IMR-90 (cell line): ENCODE results near the gene PTPN23. TPM values are rescaled to one million over a fixed set of nuclear protein-coding genes. Genes with fewer than 3 reads are reported as not detected.

Source experiments
- ATAC-seq: fragments of 200-7000 bp; cut with Tn5 transposase; 2 replicates; pipeline ENCODE4 v1.9.1; 2020; ENCODE audit warnings: low read depth, mild to moderate bottlenecking, moderate library complexity
- BruUV-seq: library from RNA; stranded (reverse); fragments of 400-500 nt; replicated peaks from 2 replicates; lab custom pipeline; 2021; lab: Mats Ljungman, UMichigan
- CTCF ChIA-PET: fragments of 300-600 bp; formaldehyde crosslinking; extraction: SDS; loops from one replicate; lab custom pipeline; 2021; ENCODE audit warnings: antibody characterized with exemption; lab: Yijun Ruan, JAX
- POLR2A ChIA-PET: fragments of 300-600 bp; sonication (Branson Sonifier 250); formaldehyde crosslinking; loops from one replicate; lab custom pipeline; 2022; ENCODE audit warnings: antibody characterized with exemption; ENCODE audit not compliant: unreplicated experiment; lab: Charles Lee
- DNase-seq: peaks from one replicate; pipeline ENCODE4 v3.0.0; 2013
- H2AFZ ChIP-seq: replicated peaks from 2 replicates; pipeline ENCODE3; 2013; ENCODE audit warnings: low read length, mild to moderate bottlenecking; ENCODE audit not compliant: poor library complexity
- H2AK5ac ChIP-seq: 2 replicates; pipeline ENCODE4 v1.6.1; 2013; ENCODE audit warnings: low read depth, low read length, inconsistent platforms
- H2AK9ac ChIP-seq: replicated peaks from 2 replicates; pipeline ENCODE3; 2013; ENCODE audit warnings: mild to moderate bottlenecking, low read depth, low read length, moderate library complexity; ENCODE audit not compliant: poor library complexity
- H2BK120ac ChIP-seq: 2 replicates; pipeline ENCODE4 v1.6.1; 2013; ENCODE audit warnings: low read depth, low read length, inconsistent platforms
- H2BK15ac ChIP-seq: 3 replicates; pipeline ENCODE4 v1.6.1; 2013; ENCODE audit warnings: low read depth, low read length, inconsistent platforms
- H2BK20ac ChIP-seq: 2 replicates; pipeline ENCODE4 v1.6.1; 2013; ENCODE audit warnings: low read depth, mild to moderate bottlenecking, inconsistent platforms, low read length, moderate library complexity
- H2BK5ac ChIP-seq: 2 replicates; pipeline ENCODE4 v1.6.1; 2013; ENCODE audit warnings: mild to moderate bottlenecking, low read depth, low read length, inconsistent platforms; ENCODE audit not compliant: poor library complexity, severe bottlenecking
- H3K14ac ChIP-seq: replicated peaks from 2 replicates; pipeline ENCODE4 v1.6.1; 2013; ENCODE audit warnings: low read depth, low read length, inconsistent platforms
- H3K18ac ChIP-seq: 2 replicates; pipeline ENCODE4 v1.6.1; 2013; ENCODE audit warnings: low read depth, low read length, control low read depth
- H3K23ac ChIP-seq: 2 replicates; pipeline ENCODE4 v1.6.1; 2013; ENCODE audit warnings: low read depth, low read length, inconsistent platforms
- H3K27ac ChIP-seq: 2 replicates; pipeline ENCODE4 v1.5.1; 2013; ENCODE audit warnings: mild to moderate bottlenecking, control low read depth, low read length; ENCODE audit not compliant: insufficient read depth
- H3K27me3 ChIP-seq: 2 replicates; pipeline ENCODE4 v1.6.1; 2013; ENCODE audit warnings: low read length; ENCODE audit not compliant: control insufficient read depth, insufficient read depth
- H3K36me3 ChIP-seq: 2 replicates; pipeline ENCODE4 v1.6.1; 2013; ENCODE audit warnings: low read length, mixed read lengths; ENCODE audit not compliant: control insufficient read depth, insufficient read depth
- H3K4ac ChIP-seq: 2 replicates; pipeline ENCODE4 v1.6.1; 2013; ENCODE audit warnings: low read depth, low read length, inconsistent platforms
- H3K4me1 ChIP-seq: 2 replicates; pipeline ENCODE4 v1.6.1; 2013; ENCODE audit warnings: low read length, mixed read lengths; ENCODE audit not compliant: control insufficient read depth, insufficient read depth
- H3K4me2 ChIP-seq: 2 replicates; pipeline ENCODE4 v1.6.1; 2013; ENCODE audit warnings: low read depth, mild to moderate bottlenecking, control low read depth, low read length, moderate library complexity
- H3K4me3 ChIP-seq: 2 replicates; pipeline ENCODE4 v1.5.1; 2013; ENCODE audit warnings: low read depth, mild to moderate bottlenecking, control low read depth, low read length, moderate library complexity; ENCODE audit not compliant: insufficient read depth
- H3K56ac ChIP-seq: 2 replicates; pipeline ENCODE4 v1.6.1; 2013; ENCODE audit warnings: low read length, inconsistent platforms; ENCODE audit not compliant: insufficient read depth; ENCODE audit errors: extremely low read depth
- H3K79me1 ChIP-seq, 2 experiments: 2 replicates each; pipeline ENCODE4 v1.6.1; 2013; ENCODE audit warnings: low read length in 2 of 2, inconsistent platforms in 1 of 2, low read depth in 1 of 2
- H3K9ac ChIP-seq: 2 replicates; pipeline ENCODE4 v1.6.1; 2013; ENCODE audit warnings: low read depth, low read length, control low read depth
- H3K9me1 ChIP-seq: 2 replicates; pipeline ENCODE4 v1.6.1; 2013; ENCODE audit warnings: low read length, inconsistent platforms; ENCODE audit not compliant: insufficient read depth
- H3K9me3 ChIP-seq: 2 replicates; pipeline ENCODE4 v1.6.1; 2013; ENCODE audit warnings: low read length; ENCODE audit not compliant: control insufficient read depth, insufficient read depth
- H4K20me1 ChIP-seq: 2 replicates; pipeline ENCODE4 v1.6.1; 2013; ENCODE audit warnings: low read length, inconsistent platforms; ENCODE audit not compliant: insufficient read depth
- H4K5ac ChIP-seq: 2 replicates; pipeline ENCODE4 v1.6.1; 2013; ENCODE audit warnings: mild to moderate bottlenecking, low read depth, low read length, control low read depth
- H4K8ac ChIP-seq, 2 experiments: 2 replicates each; pipeline ENCODE4 v1.6.1; 2013; ENCODE audit warnings: low read depth in 2 of 2, low read length in 2 of 2, control low read depth in 1 of 2, inconsistent platforms in 1 of 2
- H4K91ac ChIP-seq: 2 replicates; pipeline ENCODE4 v1.6.1; 2013; ENCODE audit warnings: low read depth, low read length, inconsistent platforms; ENCODE audit not compliant: insufficient read depth
- BHLHE40 ChIP-seq: fragments of 150-350 bp; IDR thresholded peaks from 2 replicates; pipeline ENCODE4 v1.6.1; 2016; ENCODE audit warnings: mild to moderate bottlenecking, low read depth, low read length
- CEBPB ChIP-seq: IDR thresholded peaks from 2 replicates; pipeline ENCODE4 v1.6.1; 2012; ENCODE audit warnings: low read depth, low read length, improper control_type of control experiment
- CHD1 ChIP-seq: IDR thresholded peaks from 2 replicates; pipeline ENCODE4 v1.6.1; 2012; ENCODE audit warnings: low read depth, low read length, improper control_type of control experiment
- CTCF ChIP-seq: conservative IDR thresholded peaks from 2 replicates; pipeline ENCODE4 v1.5.1; 2012; ENCODE audit warnings: mild to moderate bottlenecking, low read depth, low read length, improper control_type of control experiment
- ELK1 ChIP-seq: fragments of 150-350 bp; IDR thresholded peaks from 2 replicates; pipeline ENCODE4 v1.6.1; 2016; ENCODE audit warnings: low read depth, mild to moderate bottlenecking, low read length, moderate library complexity, borderline replicate concordance
- FOS ChIP-seq: fragments of 150-350 bp; IDR thresholded peaks from 2 replicates; pipeline ENCODE4 v1.6.1; 2016; ENCODE audit warnings: low read depth, low read length
- MAFK ChIP-seq: IDR thresholded peaks from 2 replicates; pipeline ENCODE4 v1.6.1; 2012; ENCODE audit warnings: low read depth, low read length, improper control_type of control experiment
- MAZ ChIP-seq: IDR thresholded peaks from 2 replicates; pipeline ENCODE4 v1.6.1; 2012; ENCODE audit warnings: low read depth, mild to moderate bottlenecking, low read length, improper control_type of control experiment, moderate library complexity, borderline replicate concordance
- MXI1 ChIP-seq: IDR thresholded peaks from 2 replicates; pipeline ENCODE4 v1.6.1; 2012; ENCODE audit warnings: low read depth, mild to moderate bottlenecking, low read length, moderate library complexity, borderline replicate concordance
- NFE2L2 ChIP-seq: fragments of 150-350 bp; IDR thresholded peaks from 2 replicates; pipeline ENCODE4 v1.6.1; 2016; ENCODE audit warnings: low read depth, mild to moderate bottlenecking, low read length
- RAD21 ChIP-seq: IDR thresholded peaks from 2 replicates; pipeline ENCODE4 v1.6.1; 2012; ENCODE audit warnings: low read length, improper control_type of control experiment
- RCOR1 ChIP-seq: IDR thresholded peaks from 2 replicates; pipeline ENCODE4 v1.6.1; 2012; ENCODE audit warnings: mild to moderate bottlenecking, low read length, improper control_type of control experiment; ENCODE audit not compliant: insufficient replicate concordance
- SMC3 ChIP-seq: fragments of 150-350 bp; IDR thresholded peaks from 2 replicates; pipeline ENCODE4 v1.6.1; 2016; ENCODE audit warnings: low read depth, mild to moderate bottlenecking, antibody characterized with exemption, low read length, moderate library complexity
- USF2 ChIP-seq: fragments of 150-350 bp; IDR thresholded peaks from 2 replicates; pipeline ENCODE4 v1.6.1; 2017; ENCODE audit warnings: mild to moderate bottlenecking, antibody characterized with exemption, low read length, low read depth
- WGBS, 2 experiments: methylation state at CpG; one replicate each; pipeline versions ENCODE4 v1.1.5 to v1.1.7; 2013; ENCODE audit warnings: missing lambda C conversion rate in 2 of 2; ENCODE audit not compliant: insufficient read length in 1 of 2; ENCODE audit errors: extremely low coverage in 2 of 2; 5-methylcytosine and 5-hydroxymethylcytosine counted together
- dilution Hi-C: fragments of 300-500 bp; cut with HindIII; formaldehyde crosslinking; loops from one replicate; pipeline ENCODE4 v1.14.3; 2018; ENCODE audit warnings: low sequenced_read_pairs; ENCODE audit not compliant: unreplicated experiment
- in situ Hi-C: fragments of 300-500 bp; cut with MboI; formaldehyde crosslinking; loops from 3 replicates; pipeline ENCODE4 v1.14.3; 2019; ENCODE audit warnings: low sequenced_read_pairs, inconsistent platforms, mixed read lengths
- intact Hi-C: fragments of 100-400 bp; cut with micrococcal nuclease; formaldehyde crosslinking; loops from 2 replicates; pipeline ENCODE4 v1.10.0; 2022
- polyA plus RNA-seq, 3 experiments: library from polyadenylated mRNA; depleted of rRNA; stranded (reverse); fragments of >200 nt; gene quantifications; 2 replicates each; pipeline ENCODE4 v1.2.3, GENCODE V29; 2012; ENCODE audit warnings: low replicate concordance in 1 of 3
- total RNA-seq: library from RNA; depleted of rRNA; stranded (reverse); fragments of >200 nt; gene quantifications from 2 replicates; pipeline ENCODE4 v1.2.3, GENCODE V29; 2012

Gene PTPN23
- total and polyA plus RNA-seq, 2 of the 4 experiments (the other 2 are of a cell fraction), result 4.5 to 15.1 TPM

- Histone ChIP-seq H2AK9ac (no peak overlapping the region), H3K4me1 (peaks cover 3% of the 10 kb centered on the region; the same call in 1 of the 2 replicates), H3K27ac (no peak overlapping the region), H3K4ac (no peak overlapping the region), H3K23ac (no peak overlapping the region), H3K4me2 (no peak overlapping the region), H3K56ac (no peak overlapping the region), H4K5ac (no peak overlapping the region), H3K36me3 (peaks cover 49% of the 10 kb centered on the region), H2BK20ac (no peak overlapping the region), H3K18ac (no peak overlapping the region), H2BK5ac (no peak overlapping the region), H2AFZ (no peak overlapping the region), H3K4me3 (no peak overlapping the region), H4K8ac (no peak overlapping the region), H3K27me3 (no peaks in the 10 kb centered on the region), H2BK15ac (no peak overlapping the region), H4K20me1 (peaks cover 6% of the 10 kb centered on the region), H3K9me1 (peaks cover 7% of the 10 kb centered on the region), H3K9ac (no peak overlapping the region), H4K91ac (no peak overlapping the region), H3K79me1 (peaks cover 4 to 16% of the 10 kb centered on the region in 2 experiments; a peak in 2 of 4 replicates), H3K9me3 (no peaks in the 10 kb centered on the region), H2BK120ac (no peak overlapping the region), H3K14ac (no peak overlapping the region), H2AK5ac (no peak overlapping the region)
- BruUV-seq, result no TSS peak
- ChIA-PET CTCF (no interaction called here), POLR2A (no interaction called here)
- 98% methylated on average over 24 of the region's 53 CpGs; no CpG with 5 or more reads in 1 of the 2 experiments for WGBS, 2 experiments
- in situ Hi-C loops (no loop called here), dilution Hi-C loops (no loop called here), intact Hi-C loops (no loop called here)
- no peak for ATAC-seq
- no peak for DNase-seq
- no peak for TF ChIP-seq SMC3
- no peak for TF ChIP-seq MAFK
- TF ChIP-seq BHLHE40, result no peak
- no peak for TF ChIP-seq CEBPB
- no peak for TF ChIP-seq RCOR1
- TF ChIP-seq MAZ, result no peak
- TF ChIP-seq CTCF, result no peak; the same call in 1 of the 2 replicates
- no peak for TF ChIP-seq CHD1
- no peak for TF ChIP-seq FOS
- TF ChIP-seq MXI1, result no peak
- no peak for TF ChIP-seq NFE2L2
- no peak for TF ChIP-seq USF2
- no peak for TF ChIP-seq ELK1
- no peak for TF ChIP-seq RAD21
Observed at GRCh38 chr3:47418167-47419082, 37.6 kb downstream of the PTPN23 start.
